Lung (tissue), 12 donors: ENCODE data around the gene ETS2. TPM values are rescaled to one million over a fixed set of nuclear protein-coding genes. Genes with fewer than 3 reads are reported as not detected.

Source experiments
- ATAC-seq: fragments of 200-7000 bp; cut with Tn5 transposase; one replicate; pipeline ENCODE4 v1.9.1; 2020; ENCODE audit warnings: moderate number of reproducible peaks; ENCODE audit not compliant: insufficient read depth, low FRiP score
- DNase-seq, 3 donors: peaks; one replicate each; pipeline ENCODE4 v3.0.0-alpha.2; 2013 to 2017
- H3K27ac ChIP-seq, 2 donors: one replicate each; pipeline ENCODE4 v1.5.1; 2013; ENCODE audit warnings: mild to moderate bottlenecking in 2 of 2, moderate library complexity in 2 of 2, control low read depth in 1 of 2, inconsistent platforms in 1 of 2, low read depth in 1 of 2, low read length in 1 of 2
- H3K27me3 ChIP-seq, 3 donors: one replicate each; pipeline ENCODE4 v1.5.1; 2013; ENCODE audit warnings: low read length in 2 of 3; ENCODE audit not compliant: control insufficient read depth in 3 of 3, insufficient read depth in 3 of 3
- H3K36me3 ChIP-seq, 4 donors: one replicate each; pipeline ENCODE4 v1.5.1; 2013; ENCODE audit warnings: low read length in 4 of 4, mild to moderate bottlenecking in 1 of 4, moderate library complexity in 1 of 4; ENCODE audit not compliant: control insufficient read depth in 4 of 4, insufficient read depth in 4 of 4
- H3K4me1 ChIP-seq, 5 donors: one replicate each; pipeline ENCODE4 v1.5.1; 2013; ENCODE audit warnings: low read length in 5 of 5, mild to moderate bottlenecking in 2 of 5, moderate library complexity in 1 of 5; ENCODE audit not compliant: control insufficient read depth in 5 of 5, insufficient read depth in 5 of 5
- H3K4me3 ChIP-seq: one replicate; pipeline ENCODE4 v1.5.1; 2013; ENCODE audit warnings: mild to moderate bottlenecking, control low read depth, moderate library complexity
- H3K9ac ChIP-seq, 2 donors: one replicate each; pipeline ENCODE4 v1.5.1; 2013; ENCODE audit warnings: low read length in 2 of 2, control low read depth in 1 of 2; ENCODE audit not compliant: insufficient read depth in 1 of 2
- H3K9me3 ChIP-seq, 4 donors: one replicate each; pipeline ENCODE4 v1.5.1; 2013; ENCODE audit warnings: low read length in 3 of 4, mild to moderate bottlenecking in 1 of 4, moderate library complexity in 1 of 4; ENCODE audit not compliant: control insufficient read depth in 4 of 4, insufficient read depth in 3 of 4
- WGBS, 2 donors: extraction: QIAGEN DNeasy Blood & Tissue Kit; methylation state at CpG; one replicate each; pipeline ENCODE4 v1.1.7; 2013; 5-methylcytosine and 5-hydroxymethylcytosine counted together
- polyA plus RNA-seq, 2 donors: library from polyadenylated mRNA; stranded (reverse); fragments of 200-250 nt; gene quantifications; one replicate each; pipeline ENCODE4 v1.2.1, GENCODE V29; 2013
- total RNA-seq, 2 donors: library from RNA; depleted of rRNA in 1 of 2; stranded (reverse); fragments of >200 nt in 1 of 2; gene quantifications; one replicate each; pipeline ENCODE4 v1.2.1, GENCODE V29; 2014 to 2021
- TF ChIP-seq, protein P1 (sequence below): IDR thresholded peaks from 2 replicates; pipeline ENCODE4 v1.5.1; 2012; ENCODE audit warnings: mild to moderate bottlenecking; ENCODE audit errors: control extremely low read depth, extremely low read depth
- donor health status: control.
- donor health status: control.
- donor health status: Bipolar disorder and iron deficiency.
- donor health status: healthy.
- donor health status: DM: yes; HTN: yes; CAD: no.

ETS2 gene
- total and polyA plus RNA-seq, 4 donors = 64.7 to 186 (median 158) TPM

DNA sequence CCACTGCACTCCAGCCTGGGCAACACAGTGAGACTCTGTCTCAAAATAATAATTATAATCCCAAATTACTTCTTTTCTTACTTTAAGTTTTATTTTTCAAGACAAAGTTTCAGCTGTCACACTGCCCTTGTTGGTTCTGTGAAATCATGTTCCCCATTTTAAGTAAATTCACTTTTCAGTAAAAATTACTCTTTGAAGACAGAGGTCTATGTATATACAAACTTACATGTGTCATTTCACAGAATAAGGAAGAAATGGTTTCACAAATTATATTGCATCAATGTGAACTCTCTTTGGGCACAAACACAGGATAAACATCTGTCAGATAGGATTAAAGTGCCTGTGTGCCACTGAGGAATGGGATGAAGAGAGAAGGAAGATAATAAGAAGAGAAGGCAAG is 33.1 kb upstream of the ETS2 start:
- no peak overlapping the region for H3K4me3 ChIP-seq
- ATAC-seq (no peak), DNase-seq (no peak)
- TF ChIP-seq, protein P1, sequence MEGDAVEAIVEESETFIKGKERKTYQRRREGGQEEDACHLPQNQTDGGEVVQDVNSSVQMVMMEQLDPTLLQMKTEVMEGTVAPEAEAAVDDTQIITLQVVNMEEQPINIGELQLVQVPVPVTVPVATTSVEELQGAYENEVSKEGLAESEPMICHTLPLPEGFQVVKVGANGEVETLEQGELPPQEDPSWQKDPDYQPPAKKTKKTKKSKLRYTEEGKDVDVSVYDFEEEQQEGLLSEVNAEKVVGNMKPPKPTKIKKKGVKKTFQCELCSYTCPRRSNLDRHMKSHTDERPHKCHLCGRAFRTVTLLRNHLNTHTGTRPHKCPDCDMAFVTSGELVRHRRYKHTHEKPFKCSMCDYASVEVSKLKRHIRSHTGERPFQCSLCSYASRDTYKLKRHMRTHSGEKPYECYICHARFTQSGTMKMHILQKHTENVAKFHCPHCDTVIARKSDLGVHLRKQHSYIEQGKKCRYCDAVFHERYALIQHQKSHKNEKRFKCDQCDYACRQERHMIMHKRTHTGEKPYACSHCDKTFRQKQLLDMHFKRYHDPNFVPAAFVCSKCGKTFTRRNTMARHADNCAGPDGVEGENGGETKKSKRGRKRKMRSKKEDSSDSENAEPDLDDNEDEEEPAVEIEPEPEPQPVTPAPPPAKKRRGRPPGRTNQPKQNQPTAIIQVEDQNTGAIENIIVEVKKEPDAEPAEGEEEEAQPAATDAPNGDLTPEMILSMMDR = no peak
- H3K9me3 ChIP-seq = no peaks in the 10 kb centered on the region
- H3K9ac ChIP-seq = no peak overlapping the region
- H3K36me3 ChIP-seq = no peaks in the 10 kb centered on the region
- H3K4me1 ChIP-seq = peaks cover 0 to 40% (median 8%) of the 10 kb centered on the region in 5 donors
- H3K27me3 ChIP-seq = no peaks in the 10 kb centered on the region
- H3K27ac ChIP-seq = peak overlapping the region in 1 of 2 donors; percentile 74

DNA sequence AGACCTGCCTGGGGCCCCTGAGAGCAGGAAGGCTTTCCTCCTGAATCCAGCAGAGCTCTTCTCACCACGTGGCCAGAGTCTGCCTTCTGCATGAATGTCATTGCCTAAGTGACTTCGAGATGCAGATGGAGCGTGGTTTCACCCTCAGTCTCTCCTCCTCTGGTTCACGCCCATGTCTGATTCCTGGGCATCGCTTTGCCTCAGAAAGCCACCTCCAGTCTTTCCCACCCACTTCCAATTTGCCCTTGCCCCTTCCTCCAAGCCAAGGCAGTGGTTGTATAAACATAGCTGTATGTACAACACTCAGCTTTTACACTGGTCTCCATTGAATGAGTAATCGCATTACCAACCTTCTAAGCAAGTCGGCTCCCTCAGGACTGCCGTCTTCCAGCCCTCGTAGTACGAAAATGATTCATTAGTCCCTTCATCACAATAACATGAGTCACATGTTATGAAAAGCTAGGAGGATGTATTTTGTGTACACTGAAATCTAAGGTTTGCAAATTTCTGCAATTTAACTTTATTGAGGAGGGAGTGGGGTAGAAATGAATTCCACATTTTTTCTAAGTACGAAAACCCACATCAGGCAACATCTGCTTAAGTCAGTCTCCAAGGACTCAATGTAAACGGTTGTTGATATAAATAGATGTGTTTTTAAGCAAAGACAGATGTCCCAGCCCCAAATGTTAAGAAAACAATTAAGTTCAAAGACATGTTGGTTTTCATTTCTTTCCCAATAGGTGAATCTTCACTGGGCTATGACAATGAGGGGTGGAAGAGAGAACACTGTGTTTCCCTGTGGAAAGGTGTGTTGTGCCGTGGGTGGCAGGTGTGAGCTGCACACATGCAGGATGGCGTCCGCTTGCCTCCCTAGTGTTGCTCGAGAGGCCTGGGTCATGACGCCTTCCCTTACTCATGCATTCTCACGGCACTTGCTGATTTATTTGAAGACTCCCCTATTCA is 32.3 kb upstream of the ETS2 start:
- Histone ChIP-seq H3K27me3 (no peaks in the 10 kb centered on the region), H3K9ac (no peak overlapping the region), H3K4me3 (no peak overlapping the region), H3K9me3 (peaks cover 0 to 1% (median 0%) of the 10 kb centered on the region in 4 donors), H3K4me1 (peaks cover 0 to 40% (median 8%) of the 10 kb centered on the region in 5 donors), H3K27ac (peak overlapping the region in 1 of 2 donors; percentile 77), H3K36me3 (no peaks in the 10 kb centered on the region)
- ATAC-seq = no peak
- 69 to 76% methylated on average over 18 of the region's 18 CpGs for WGBS, 2 donors
- TF ChIP-seq, protein P1 = no peak
- DNase-seq = peak in 2 of 3 donors; percentile 74 to 80

DNA sequence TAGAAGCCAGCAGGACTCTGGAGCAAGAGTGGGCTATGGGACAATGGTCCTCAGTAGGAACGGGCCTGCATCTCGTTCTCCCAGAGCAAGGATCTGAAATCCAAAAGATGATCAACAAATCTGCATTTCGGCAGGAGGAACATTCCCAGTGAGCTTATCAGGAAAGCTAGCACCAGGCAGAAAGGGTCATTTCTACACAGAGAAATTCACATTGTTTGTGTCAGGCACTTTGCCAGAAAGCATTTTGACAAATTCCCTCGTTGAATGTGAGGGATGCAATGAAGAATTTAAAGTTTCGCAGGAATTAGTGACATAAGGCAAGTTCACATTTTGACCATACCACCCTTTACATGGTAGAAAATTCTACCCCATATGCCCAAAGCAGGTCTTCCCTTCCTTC is 31.6 kb upstream of the ETS2 start:
- no peak overlapping the region for H3K9ac ChIP-seq
- peaks cover 0 to 32% (median 8%) of the 10 kb centered on the region in 5 donors for H3K4me1 ChIP-seq
- TF ChIP-seq, protein P1 = no peak
- no peaks in the 10 kb centered on the region for H3K27me3 ChIP-seq
- DNase-seq (peak in 2 of 3 donors; percentile 58 to 66), ATAC-seq (no peak)
- peaks cover 0 to 6% (median 2%) of the 10 kb centered on the region in 4 donors for H3K9me3 ChIP-seq
- no peaks in the 10 kb centered on the region for H3K36me3 ChIP-seq
- H3K4me3 ChIP-seq = no peak overlapping the region
- peak overlapping the region in 1 of 2 donors; percentile 77 for H3K27ac ChIP-seq
- 66 to 78% methylated on average over 5 of the region's 5 CpGs for WGBS, 2 donors
